Progenitor cell of endocrine pancreas (in vitro differentiated cells): ENCODE data around the gene MRPL10. TPM values are rescaled to one million over a fixed set of nuclear protein-coding genes. Genes with fewer than 3 reads are reported as not detected.

ENCODE experiments used
- DNase-seq: peaks from one replicate; pipeline ENCODE4 v3.0.0; 2021; ENCODE audit warnings: low spot score; ENCODE audit not compliant: unreplicated experiment
- H3K27ac Mint-ChIP-seq: 2 replicates; pipeline ENCODE4 v1.8.0; 2021; ENCODE audit warnings: mild to moderate bottlenecking, moderate library complexity, mixed read lengths
- H3K27me3 Mint-ChIP-seq: 2 replicates; pipeline ENCODE4 v1.8.0; 2021; ENCODE audit warnings: mixed read lengths
- H3K36me3 Mint-ChIP-seq: 2 replicates; pipeline ENCODE4 v1.8.0; 2022; ENCODE audit warnings: mixed read lengths; ENCODE audit not compliant: insufficient read depth
- H3K4me1 Mint-ChIP-seq: 2 replicates; pipeline ENCODE4 v1.8.0; 2021; ENCODE audit warnings: low read depth, mixed read lengths
- H3K4me3 Mint-ChIP-seq: 2 replicates; pipeline ENCODE4 v1.8.0; 2021; ENCODE audit warnings: low read depth, mild to moderate bottlenecking, moderate library complexity, mixed read lengths
- H3K9me3 Mint-ChIP-seq: 2 replicates; pipeline ENCODE4 v1.8.0; 2021; ENCODE audit warnings: low read depth, mixed read lengths
- total RNA-seq: library from RNA; stranded (reverse); gene quantifications from 2 replicates; pipeline ENCODE4 v1.2.1, GENCODE V29; 2021
- TF ChIP-seq, protein P1 (sequence below): fragments of 200-600 bp; sonication (generic); IDR thresholded peaks from one replicate; pipeline ENCODE4 v1.5.0; 2021; ENCODE audit warnings: antibody characterized with exemption, mild to moderate bottlenecking; ENCODE audit not compliant: unreplicated experiment

MRPL10 gene
- total RNA-seq, 1 donor from 2014 or later, result 41.1 TPM

GRCh38 chr17:47836601-47837000 lies 5.3 kb upstream of the MRPL10 start:
- no peak for DNase-seq
- Mint-ChIP-seq H3K27me3 (no peaks in the 10 kb centered on the region), H3K4me3 (no peak overlapping the region), H3K27ac (no peak overlapping the region), H3K9me3 (no peaks in the 10 kb centered on the region), H3K4me1 (peaks cover 21% of the 10 kb centered on the region), H3K36me3 (peaks cover 3% of the 10 kb centered on the region)
- TF ChIP-seq, protein P1, sequence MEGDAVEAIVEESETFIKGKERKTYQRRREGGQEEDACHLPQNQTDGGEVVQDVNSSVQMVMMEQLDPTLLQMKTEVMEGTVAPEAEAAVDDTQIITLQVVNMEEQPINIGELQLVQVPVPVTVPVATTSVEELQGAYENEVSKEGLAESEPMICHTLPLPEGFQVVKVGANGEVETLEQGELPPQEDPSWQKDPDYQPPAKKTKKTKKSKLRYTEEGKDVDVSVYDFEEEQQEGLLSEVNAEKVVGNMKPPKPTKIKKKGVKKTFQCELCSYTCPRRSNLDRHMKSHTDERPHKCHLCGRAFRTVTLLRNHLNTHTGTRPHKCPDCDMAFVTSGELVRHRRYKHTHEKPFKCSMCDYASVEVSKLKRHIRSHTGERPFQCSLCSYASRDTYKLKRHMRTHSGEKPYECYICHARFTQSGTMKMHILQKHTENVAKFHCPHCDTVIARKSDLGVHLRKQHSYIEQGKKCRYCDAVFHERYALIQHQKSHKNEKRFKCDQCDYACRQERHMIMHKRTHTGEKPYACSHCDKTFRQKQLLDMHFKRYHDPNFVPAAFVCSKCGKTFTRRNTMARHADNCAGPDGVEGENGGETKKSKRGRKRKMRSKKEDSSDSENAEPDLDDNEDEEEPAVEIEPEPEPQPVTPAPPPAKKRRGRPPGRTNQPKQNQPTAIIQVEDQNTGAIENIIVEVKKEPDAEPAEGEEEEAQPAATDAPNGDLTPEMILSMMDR, result no peak

DNA sequence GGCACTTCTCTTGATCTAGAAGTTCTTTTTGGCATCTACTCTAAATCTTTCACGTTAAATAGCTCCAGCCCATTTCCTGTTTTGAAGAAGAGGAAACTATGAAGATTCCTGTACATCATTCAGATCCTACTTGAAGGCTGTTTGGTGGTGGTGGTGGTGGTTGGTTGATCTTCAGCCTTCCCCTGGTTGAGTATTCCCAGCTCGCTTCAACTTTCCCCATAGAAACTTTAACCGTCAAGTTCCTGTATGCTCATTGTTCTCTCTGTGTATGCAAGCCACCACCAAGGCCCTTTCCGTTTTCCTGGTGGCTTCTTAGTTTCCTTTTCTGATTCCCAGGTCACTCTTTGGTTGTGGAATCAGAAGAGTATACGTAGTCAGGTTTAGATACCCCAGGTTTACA lies 3.4 kb upstream of the MRPL10 start:
- Mint-ChIP-seq H3K27ac (no peak overlapping the region), H3K36me3 (peaks cover 3% of the 10 kb centered on the region), H3K9me3 (no peaks in the 10 kb centered on the region), H3K4me3 (no peak overlapping the region), H3K27me3 (no peaks in the 10 kb centered on the region), H3K4me1 (peaks cover 18% of the 10 kb centered on the region)
- DNase-seq, result no peak
- TF ChIP-seq, protein P1, result no peak

DNA sequence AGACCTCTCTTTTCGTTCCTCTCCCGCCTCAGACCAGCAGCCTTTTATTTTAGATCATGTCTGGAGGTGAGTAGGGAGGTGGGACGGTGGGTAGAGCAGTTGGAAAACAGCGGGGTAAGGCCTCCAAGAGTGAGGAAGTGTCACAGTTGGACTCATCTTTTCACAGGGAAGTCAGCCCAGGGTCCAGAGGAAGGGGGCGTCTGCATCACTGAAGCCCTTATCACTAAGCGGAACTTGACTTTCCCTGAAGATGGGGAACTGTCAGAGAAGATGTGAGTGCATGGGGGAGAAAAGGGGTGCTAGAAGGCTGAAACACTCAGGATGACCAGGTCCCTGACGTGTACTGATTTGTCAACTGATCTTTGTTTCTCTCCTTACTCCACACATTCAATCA lies 590 bp upstream of the MRPL10 start:
- Mint-ChIP-seq H3K9me3 (no peaks in the 10 kb centered on the region), H3K27ac (peak overlapping the region; percentile 75), H3K4me1 (peaks cover 17% of the 10 kb centered on the region), H3K36me3 (peaks cover 1% of the 10 kb centered on the region), H3K27me3 (no peaks in the 10 kb centered on the region), H3K4me3 (peak overlapping the region; percentile 88)
- DNase-seq, result no peak
- TF ChIP-seq, protein P1, result no peak

GRCh38 chr17:47830396-47831002 lies 842 bp downstream of the MRPL10 start:
- TF ChIP-seq, protein P1, result no peak
- Mint-ChIP-seq H3K36me3 (peaks cover 6% of the 10 kb centered on the region), H3K9me3 (no peaks in the 10 kb centered on the region), H3K27me3 (no peaks in the 10 kb centered on the region), H3K4me1 (peaks cover 17% of the 10 kb centered on the region), H3K4me3 (peak overlapping the region; percentile 88), H3K27ac (peak overlapping the region; percentile 85)
- DNase-seq, result no peak

- H3K36me3 Mint-ChIP-seq, result peaks cover 9% of the 10 kb centered on the region
- H3K27ac Mint-ChIP-seq, result peak overlapping the region; percentile 20
Measured at GRCh38 chr17:47829870-47830269, 1.5 kb downstream of the MRPL10 start.

More at GRCh38 chr17:47829870-47830269, 1.5 kb downstream of the MRPL10 start:
- peaks cover 17% of the 10 kb centered on the region for H3K4me1 Mint-ChIP-seq
- H3K4me3 Mint-ChIP-seq, result peak overlapping the region; percentile 88
- H3K27me3 Mint-ChIP-seq, result no peaks in the 10 kb centered on the region
- TF ChIP-seq, protein P1, result no peak
- no peak for DNase-seq
- H3K9me3 Mint-ChIP-seq, result no peaks in the 10 kb centered on the region
